HAP-1 (cell line): ENCODE data around the gene SLC26A3.

Experiments
- DNase-seq, 2 experiments: peaks; one replicate each; pipeline ENCODE4 v3.0.0-alpha.2; 2016 to 2020; ENCODE audit warnings: low spot score in 2 of 2
- H3K27me3 ChIP-seq: fragments of 250-450 bp; sonication (Bioruptor Pico); 2 replicates; pipeline ENCODE4 v1.5.1; 2020; ENCODE audit warnings: low read depth, mild to moderate bottlenecking, moderate library complexity
- H3K36me3 ChIP-seq: fragments of 250-450 bp; sonication (Bioruptor Pico); replicated peaks from 2 replicates; pipeline ENCODE4 v1.5.1; 2020; ENCODE audit warnings: mild to moderate bottlenecking
- H3K4me1 ChIP-seq: fragments of 250-450 bp; sonication (Bioruptor Pico); 2 replicates; pipeline ENCODE4 v1.5.1; 2020; ENCODE audit warnings: mild to moderate bottlenecking
- H3K4me3 ChIP-seq: fragments of 250-450 bp; sonication (Bioruptor Pico); 2 replicates; pipeline ENCODE4 v1.5.1; 2020; ENCODE audit warnings: mild to moderate bottlenecking, moderate library complexity
- H3K9me3 ChIP-seq: fragments of 250-450 bp; sonication (Bioruptor Pico); 2 replicates; pipeline ENCODE4 v1.5.1; 2020; ENCODE audit warnings: mild to moderate bottlenecking, moderate library complexity
- in situ Hi-C: fragments of 300-500 bp; cut with MboI; formaldehyde crosslinking; loops from 3 replicates; pipeline ENCODE4 v1.14.3; 2020; ENCODE audit warnings: low sequenced_read_pairs, inconsistent platforms, mixed read lengths

SLC26A3 gene

GRCh38 chr7:107721286-107721685 is 81.7 kb downstream of the SLC26A3 start:
- no peak for DNase-seq
- no peaks in the 10 kb centered on the region for H3K27me3 ChIP-seq
- in situ Hi-C loops = loop anchor here (10.0 kb wide), 1 partner anchor 256 kb away; no protein-coding TSS in a partner anchor
- no peaks in the 10 kb centered on the region for H3K9me3 ChIP-seq
- no peaks in the 10 kb centered on the region; the same call in 1 of the 2 replicates for H3K4me1 ChIP-seq
- no peak overlapping the region for H3K4me3 ChIP-seq
- no peaks in the 10 kb centered on the region for H3K36me3 ChIP-seq

DNA sequence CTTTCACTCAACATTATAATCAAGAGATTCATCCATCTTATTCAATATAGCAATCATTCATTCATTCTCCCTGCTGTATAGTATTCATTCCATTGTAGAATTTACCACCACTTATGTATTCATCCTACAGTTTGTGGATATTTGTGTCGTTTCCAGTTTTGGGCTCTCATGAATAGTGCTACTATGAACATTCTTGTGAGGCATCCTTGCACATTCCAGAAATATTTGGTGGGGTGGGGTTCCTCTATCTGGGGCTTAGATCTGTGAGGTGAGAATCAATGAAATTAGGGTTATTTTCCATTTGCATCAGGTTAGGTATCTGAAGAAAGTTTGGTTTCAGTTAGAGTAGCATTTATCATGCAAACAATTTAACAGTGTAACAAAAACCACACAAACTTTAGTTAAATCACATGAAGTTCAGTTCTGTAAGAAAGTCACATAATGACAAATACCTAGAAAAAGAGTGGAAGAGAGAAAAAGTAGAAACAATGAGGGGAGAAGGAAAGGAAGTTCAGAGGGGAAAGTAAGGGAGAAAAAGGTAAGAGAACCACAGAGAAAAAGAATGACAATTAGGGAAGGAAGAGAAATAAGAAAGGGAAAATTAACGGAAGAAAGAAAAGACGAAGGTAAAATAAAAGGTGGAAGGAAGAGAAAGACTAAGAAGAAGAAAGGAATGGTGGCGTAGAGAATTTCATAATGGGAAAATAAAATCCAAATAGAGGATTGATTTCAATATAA is 84.4 kb downstream of the SLC26A3 start:
- in situ Hi-C loops = no loop called here
- no peak overlapping the region for H3K4me3 ChIP-seq
- DNase-seq = peak in 1 of 2 experiments; percentile 16

DNA sequence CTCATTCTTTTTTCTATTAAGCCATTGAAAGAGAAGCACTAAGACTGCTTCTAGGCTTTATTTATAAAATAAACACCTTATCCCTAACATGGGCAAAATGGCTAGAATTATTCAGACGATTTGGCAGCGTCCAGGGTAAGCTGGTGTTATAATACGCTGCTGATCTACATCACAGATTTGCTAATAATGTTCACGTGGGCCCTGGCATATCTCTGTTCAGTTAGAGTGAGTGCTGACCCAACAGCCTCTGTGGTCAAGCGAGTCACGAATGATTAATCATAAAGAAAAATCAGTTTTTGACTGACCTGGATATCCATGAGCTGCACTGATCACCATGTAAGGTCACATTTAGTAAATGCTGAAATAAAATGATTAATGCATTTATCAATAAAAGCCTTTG is 87.5 kb downstream of the SLC26A3 start:
- no peaks in the 10 kb centered on the region for H3K27me3 ChIP-seq
- no peaks in the 10 kb centered on the region for H3K9me3 ChIP-seq
- no peak overlapping the region for H3K4me3 ChIP-seq
- no peak for DNase-seq
- no peaks in the 10 kb centered on the region; the same call in 1 of the 2 replicates for H3K4me1 ChIP-seq
- H3K36me3 ChIP-seq = no peaks in the 10 kb centered on the region
- in situ Hi-C loops = no loop called here

More for the DNA sequence above, 84.4 kb downstream of the SLC26A3 start:
- no peaks in the 10 kb centered on the region; the same call in 1 of the 2 replicates for H3K4me1 ChIP-seq
- H3K27me3 ChIP-seq = no peaks in the 10 kb centered on the region
- no peaks in the 10 kb centered on the region for H3K36me3 ChIP-seq
- no peaks in the 10 kb centered on the region for H3K9me3 ChIP-seq
